ENCODE measurements around the gene MXRA7. TPM values are rescaled to one million over a fixed set of nuclear protein-coding genes. Genes with fewer than 3 reads are reported as not detected.

The MXRA7 gene
- total RNA-seq, 1 experiment from 2014 or later: 105 TPM

- DNase-seq (ENCODE audit: low read depth): peak; percentile 91
Measured at GRCh38 chr17:76696763-76697701, 13.7 kb downstream of the MXRA7 start.

GRCh38 chr17:76695059-76695831 is 15.5 kb downstream of the MXRA7 start:
- no peak for DNase-seq (ENCODE audit: low read depth)

- DNase-seq (ENCODE audit: low read depth): no peak
Measured at GRCh38 chr17:76691379-76692191, 19.2 kb downstream of the MXRA7 start.

GRCh38 chr17:76690596-76691280 is 20.0 kb downstream of the MXRA7 start:
- no peak for DNase-seq (ENCODE audit: low read depth)

- DNase-seq (ENCODE audit: low read depth): no peak
Measured at GRCh38 chr17:76689859-76690258, 20.9 kb downstream of the MXRA7 start.

GRCh38 chr17:76688165-76688622 is 22.6 kb downstream of the MXRA7 start:
- DNase-seq (ENCODE audit: low read depth): peak; percentile 30

- DNase-seq (ENCODE audit: low read depth): no peak
Measured at GRCh38 chr17:76687298-76688164, 23.2 kb downstream of the MXRA7 start.

- DNase-seq (ENCODE audit: low read depth): no peak
Measured at GRCh38 chr17:76686538-76687297, 24.0 kb downstream of the MXRA7 start.

GRCh38 chr17:76685846-76686245 is 24.9 kb downstream of the MXRA7 start:
- no peak for DNase-seq (ENCODE audit: low read depth)

GRCh38 chr17:76685366-76685765 is 25.4 kb downstream of the MXRA7 start:
- no peak for DNase-seq (ENCODE audit: low read depth)

- DNase-seq (ENCODE audit: low read depth): no peak
Measured at GRCh38 chr17:76684756-76685155, 26.0 kb downstream of the MXRA7 start.

- DNase-seq (ENCODE audit: low read depth): no peak
Measured at GRCh38 chr17:76683921-76684745, 26.6 kb downstream of the MXRA7 start.

- no peak for DNase-seq (ENCODE audit: low read depth)
Measured at GRCh38 chr17:76683011-76683755, 27.6 kb downstream of the MXRA7 start.

- no peak for DNase-seq (ENCODE audit: low read depth)
Measured at GRCh38 chr17:76682296-76682695, 28.5 kb downstream of the MXRA7 start.

GRCh38 chr17:76681222-76682137 is 29.3 kb downstream of the MXRA7 start:
- peak; percentile 64 for DNase-seq (ENCODE audit: low read depth)

- no peak for DNase-seq (ENCODE audit: low read depth)
Measured at GRCh38 chr17:76679239-76679638, 31.5 kb downstream of the MXRA7 start.
